GM18502 (cell line): ENCODE data around the gene ZC3HAV1.
A peak's percentile ranks its signal among the peaks of the same experiment; 100 is the strongest.
"Not testable (repeated sequence)": the region's sequence is repeated elsewhere in the genome, so short reads cannot be mapped to it uniquely, and the experiment has no call there.

Experiments
- ATAC-seq: cut with Tn5 transposase; IDR thresholded peaks from one replicate; pipeline ENCODE4 v1.9.1; 2021; ENCODE audit warnings: mild to moderate bottlenecking; ENCODE audit not compliant: unreplicated experiment, poor library complexity

ZC3HAV1 gene

GRCh38 chr7:139032473-139032872 lies 77.0 kb downstream of the ZC3HAV1 start:
- no peak for ATAC-seq

- no peak for ATAC-seq
Measured at GRCh38 chr7:139029353-139029752, 80.2 kb downstream of the ZC3HAV1 start.

DNA sequence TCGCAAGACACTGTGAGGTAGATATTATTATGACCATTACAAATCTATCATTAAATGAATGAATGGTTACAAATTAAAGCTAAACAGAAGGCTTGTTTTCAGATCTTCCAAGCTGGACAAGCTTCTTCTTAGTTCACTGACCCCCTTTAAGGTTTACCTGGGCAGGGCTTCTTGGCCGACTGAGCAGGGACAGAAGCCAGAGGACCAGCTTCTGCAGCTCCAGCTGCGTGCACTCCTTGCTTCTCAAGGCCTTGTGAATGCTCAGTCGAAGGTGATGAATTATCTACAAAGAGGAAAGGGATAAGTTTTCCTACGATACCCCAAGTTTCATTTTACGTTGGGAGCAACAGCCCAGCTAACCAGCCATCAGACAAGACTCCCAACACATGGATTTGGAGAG lies 83.0 kb downstream of the ZC3HAV1 start:
- ATAC-seq: no peak

DNA sequence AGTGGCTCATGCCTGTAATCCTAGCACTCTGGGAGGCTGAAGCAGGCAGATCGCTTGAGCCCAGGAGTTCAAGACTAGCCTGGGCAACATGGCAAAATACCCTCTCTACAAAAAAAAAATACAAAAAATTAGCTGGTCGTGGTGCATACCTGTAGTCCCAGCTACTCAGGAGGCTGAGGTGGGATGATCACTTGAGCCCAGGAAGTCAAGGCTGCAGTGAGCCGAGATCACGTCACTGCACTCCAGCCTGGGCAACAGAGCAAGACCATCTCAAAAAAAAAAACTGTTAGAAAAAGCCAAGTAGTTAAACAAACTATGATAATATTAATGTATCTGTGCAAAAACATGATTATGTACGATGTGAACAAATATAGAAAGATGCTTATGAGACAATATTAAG lies 83.7 kb downstream of the ZC3HAV1 start:
- ATAC-seq: not testable (repeated sequence)

DNA sequence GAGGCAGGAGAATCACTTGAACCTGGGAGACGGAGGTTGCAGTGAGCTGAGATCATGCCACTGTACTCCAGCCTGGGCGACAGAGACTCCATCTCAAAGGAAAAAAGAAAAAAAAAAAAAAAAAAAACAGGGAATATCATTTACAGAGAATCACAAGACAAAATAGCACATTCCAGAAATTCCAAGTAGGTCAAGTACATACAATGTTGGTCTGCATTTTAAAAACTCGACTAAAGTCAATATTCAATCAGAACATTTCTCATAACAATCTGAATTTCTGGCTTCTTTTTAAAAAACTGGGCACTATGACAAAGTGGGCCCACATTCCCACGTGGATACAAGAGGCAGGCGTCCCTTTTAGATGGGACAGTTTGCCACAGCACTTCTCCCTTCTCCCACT lies 86.4 kb downstream of the ZC3HAV1 start:
- ATAC-seq: no peak

DNA sequence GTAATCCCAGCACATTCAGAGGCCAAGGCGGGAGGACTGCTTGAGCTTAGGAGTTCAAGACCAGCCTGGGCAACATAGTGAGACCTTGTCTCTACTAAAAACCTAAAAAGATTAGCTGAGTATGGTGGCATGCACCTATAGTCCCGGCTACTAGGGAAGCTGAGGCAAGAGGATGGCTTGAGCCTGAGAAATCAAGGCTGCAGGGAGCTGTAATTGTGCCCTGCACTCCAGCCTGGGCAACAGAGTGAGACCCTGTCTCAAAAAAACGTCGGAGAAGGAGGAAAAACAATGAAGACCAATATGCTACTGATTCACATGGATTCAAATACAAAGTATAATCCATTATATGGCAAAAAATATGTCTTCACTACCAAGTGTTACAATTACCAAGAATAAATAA lies 87.2 kb downstream of the ZC3HAV1 start:
- no peak for ATAC-seq

DNA sequence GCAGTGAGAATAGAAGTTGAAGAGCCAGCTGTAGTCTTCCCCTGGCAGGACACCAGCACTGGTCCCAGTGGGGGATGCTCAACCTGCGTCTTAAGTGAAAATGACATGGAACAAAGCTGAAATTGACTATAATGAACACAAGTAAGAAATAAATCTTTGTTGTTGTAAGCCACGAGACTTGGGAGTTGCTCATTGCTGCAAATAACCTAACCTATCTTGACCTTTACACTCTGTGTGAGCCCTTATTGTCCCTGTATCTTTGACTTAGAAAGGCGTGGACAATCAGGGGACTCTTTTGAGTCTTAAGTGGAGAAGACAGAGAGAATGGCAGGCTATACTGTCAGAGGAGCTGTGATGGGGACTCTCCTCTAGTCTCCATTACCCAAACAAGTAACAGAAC lies 90.6 kb downstream of the ZC3HAV1 start:
- ATAC-seq: no peak

GRCh38 chr7:139016931-139017511 lies 92.5 kb downstream of the ZC3HAV1 start:
- peak; percentile 95 for ATAC-seq

GRCh38 chr7:139011373-139011772 lies 98.1 kb downstream of the ZC3HAV1 start:
- ATAC-seq: no peak

GRCh38 chr7:139004321-139005090 lies 105.0 kb downstream of the ZC3HAV1 start:
- ATAC-seq: no peak

GRCh38 chr7:138999414-138999813 lies 110.1 kb downstream of the ZC3HAV1 start:
- ATAC-seq: no peak
